Medulla oblongata (tissue), 1 donor: ENCODE measurements around the gene BACH2.
"Not testable (repeated sequence)": the region's sequence is repeated elsewhere in the genome, so short reads cannot be mapped to it uniquely, and the experiment has no call there.

Source experiments
- DNase-seq: peaks from one replicate; pipeline ENCODE4 v3.0.0-alpha.2; 2015; ENCODE audit errors: extremely low spot score

Gene BACH2

DNA sequence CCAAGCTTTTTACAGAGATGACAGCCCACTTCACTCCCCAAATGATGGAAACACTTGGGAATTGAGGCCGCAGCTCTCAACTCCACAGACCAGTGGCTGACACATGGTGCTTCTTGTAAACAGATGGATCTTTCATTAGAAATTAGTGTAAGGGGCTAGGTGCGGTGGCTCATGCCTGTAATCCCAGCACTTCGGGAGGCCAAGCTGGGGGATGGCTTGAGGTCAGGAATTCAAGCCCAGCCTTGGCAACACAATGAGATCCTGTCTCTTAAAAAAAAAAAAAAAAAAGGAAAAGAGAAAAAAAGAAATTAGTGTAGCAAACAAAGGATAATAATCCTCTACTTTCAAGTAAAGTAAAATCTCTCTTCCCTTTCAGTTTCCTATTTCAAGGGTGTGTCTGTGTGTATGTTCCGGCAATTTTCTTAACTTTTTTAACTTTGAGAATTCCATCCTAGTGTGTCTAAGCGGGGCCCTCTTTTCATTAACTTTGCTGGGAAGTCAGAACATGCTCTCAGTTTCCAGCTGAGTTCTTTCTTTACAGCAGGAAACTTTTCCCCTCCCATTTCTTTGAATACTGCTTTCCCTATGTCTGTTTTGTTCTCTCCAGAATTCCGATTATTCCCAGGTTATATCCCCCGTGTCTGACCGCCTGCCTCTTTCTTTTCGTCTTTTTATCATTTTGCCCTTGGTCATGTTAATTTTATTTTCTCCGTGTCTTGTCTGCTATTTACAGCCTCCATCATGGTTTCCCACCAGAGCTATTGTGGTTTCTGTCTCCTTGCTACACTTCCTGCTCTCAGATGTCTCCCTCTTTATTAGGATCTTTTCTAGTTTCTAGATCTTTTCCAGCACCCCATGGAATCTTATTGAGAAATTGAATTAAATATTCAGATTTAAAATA is 386.4 kb downstream of the BACH2 start:
- DNase-seq, result not testable (repeated sequence)

DNA sequence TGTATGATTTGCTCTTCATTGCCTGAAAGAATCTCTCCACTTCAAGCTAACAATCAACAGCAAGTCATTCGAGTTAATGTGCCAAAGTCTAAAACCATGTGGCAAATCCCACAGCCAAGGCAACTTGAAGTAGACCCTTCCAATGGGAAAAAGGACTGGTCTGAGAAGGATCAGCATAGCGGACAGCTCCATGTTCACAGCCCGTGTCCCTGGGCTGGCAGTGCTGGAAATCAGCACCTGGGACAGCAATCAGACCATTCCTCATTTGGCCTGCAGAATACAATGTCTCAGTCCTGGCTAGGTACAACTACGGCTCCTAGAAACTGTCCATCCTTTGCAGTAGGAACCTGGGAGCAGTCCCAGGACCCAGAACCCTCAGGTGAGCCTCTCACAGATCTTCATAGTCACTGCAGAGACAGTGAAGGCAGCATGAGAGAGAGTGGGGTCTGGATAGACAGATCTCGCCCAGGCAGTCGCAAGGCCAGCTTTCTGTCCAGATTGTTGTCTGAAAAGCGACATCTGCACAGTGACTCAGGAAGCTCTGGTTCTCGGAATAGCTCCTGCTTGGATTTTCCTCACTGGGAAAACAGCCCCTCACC is 401.3 kb downstream of the BACH2 start:
- DNase-seq, result peak; percentile 2

DNA sequence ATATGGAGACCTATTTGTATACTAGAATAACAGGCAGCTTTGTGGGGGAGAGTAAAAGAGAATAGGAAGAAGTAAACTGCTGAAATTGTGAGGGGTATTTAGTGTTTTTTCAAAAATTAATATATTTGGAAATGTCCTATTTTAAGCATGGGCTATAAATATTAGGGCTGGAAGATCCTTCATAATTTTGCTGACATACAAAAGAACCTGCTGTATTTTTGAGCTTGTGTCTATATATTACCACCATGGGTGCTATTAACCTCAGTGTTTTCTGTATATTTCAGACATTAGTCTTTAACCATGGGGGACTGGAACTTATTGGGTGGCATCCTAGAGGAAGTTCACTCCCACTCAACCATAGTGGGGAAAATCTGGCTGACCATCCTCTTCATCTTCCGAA is 402.5 kb downstream of the BACH2 start, which contains the start of gene GJA10:
Gene GJA10, plus strand, starts transcription at position 301 of the 400 bp plus-strand sequence. Its CDS starts 0 bp downstream, at position 301.
- DNase-seq, result no peak

DNA sequence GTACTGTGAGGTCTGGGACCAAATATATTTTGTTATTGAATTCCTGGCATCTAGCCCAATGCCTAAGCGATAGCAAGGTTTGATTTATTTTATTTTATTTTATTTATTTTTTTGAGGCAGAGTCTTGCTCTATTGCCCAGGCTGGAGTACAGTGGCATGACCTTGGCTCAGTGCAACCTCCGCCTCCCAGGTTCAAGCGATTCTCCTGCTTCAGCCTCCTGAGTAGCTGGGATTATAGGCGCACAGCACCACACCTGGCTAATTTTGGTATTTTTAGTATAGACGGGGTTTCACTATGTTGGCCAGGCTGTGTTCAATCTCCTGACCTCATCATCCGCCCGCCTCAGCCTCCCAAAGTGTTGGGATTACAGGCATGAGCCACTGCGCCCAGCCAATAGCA is 404.1 kb downstream of the BACH2 start:
- DNase-seq, result not testable (repeated sequence)

DNA sequence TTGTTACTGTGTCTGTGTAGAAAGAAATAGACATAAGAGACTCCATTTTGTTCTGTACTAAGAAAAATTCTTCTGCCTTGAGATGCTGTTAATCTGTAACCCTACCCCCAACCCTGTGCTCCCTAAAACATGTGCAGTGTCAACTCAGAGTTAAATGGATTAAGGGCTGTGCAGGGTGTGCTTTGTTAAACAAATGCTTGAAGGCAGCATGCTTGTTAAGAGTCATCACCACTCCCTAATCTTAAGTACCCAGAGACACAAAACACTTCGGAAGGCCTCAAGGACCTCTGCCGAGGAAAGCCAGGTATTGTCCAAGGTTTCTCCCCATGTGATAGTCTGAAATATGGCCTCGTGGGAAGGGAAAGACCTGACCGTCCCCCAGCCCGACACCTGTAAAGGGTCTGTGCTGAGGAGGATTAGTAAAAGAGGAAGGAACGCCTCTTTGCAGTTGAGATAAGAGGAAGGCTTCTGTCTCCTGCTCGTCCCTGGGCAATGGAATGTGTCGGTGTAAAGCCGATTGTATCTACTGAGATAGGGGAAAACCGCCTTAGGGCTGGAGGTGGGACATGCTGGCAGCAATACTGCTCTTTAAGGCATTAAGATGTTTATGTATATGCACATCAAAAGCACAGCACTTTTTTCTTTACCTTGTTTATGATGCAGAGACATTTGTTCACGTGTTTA is 405.7 kb downstream of the BACH2 start:
- DNase-seq, result not testable (repeated sequence)

DNA sequence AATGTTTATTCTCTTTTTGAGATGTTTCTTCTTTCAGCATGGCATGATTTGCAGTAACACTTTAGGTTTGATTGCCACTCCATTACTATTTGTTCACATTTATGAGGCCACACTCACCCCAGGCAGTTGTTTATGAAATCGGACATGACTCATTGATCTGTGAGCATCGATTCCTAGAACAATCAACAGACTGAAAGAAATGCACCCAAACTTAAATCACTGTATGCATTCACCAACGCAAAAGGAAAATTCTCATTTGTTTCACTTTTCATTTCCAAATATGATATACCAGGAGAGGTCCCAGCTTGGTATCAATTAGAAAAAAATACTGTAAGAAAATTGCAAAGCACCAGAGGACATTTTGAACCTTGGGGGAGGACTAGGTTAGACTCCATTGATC is 407.8 kb downstream of the BACH2 start:
- DNase-seq, result no peak

DNA sequence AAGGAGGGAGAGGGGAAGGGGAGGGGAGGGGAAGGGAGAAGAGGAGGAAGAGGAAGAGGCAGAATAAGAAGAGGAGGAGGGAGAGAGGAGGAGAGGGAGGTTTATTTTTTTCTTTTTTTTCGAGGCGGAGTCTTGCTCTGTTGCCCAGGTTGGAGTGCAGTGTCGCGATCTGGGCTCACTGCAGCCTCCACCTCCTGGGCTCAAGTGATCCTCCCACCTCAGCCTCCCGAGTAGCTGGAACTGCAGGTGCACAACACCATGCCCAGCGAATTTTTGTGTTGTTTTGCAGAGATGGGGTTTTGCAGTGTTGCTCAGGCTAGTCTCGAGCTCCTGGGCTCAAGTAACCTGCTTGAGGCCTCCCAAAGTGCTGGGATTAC is 408.5 kb downstream of the BACH2 start:
- no peak for DNase-seq

DNA sequence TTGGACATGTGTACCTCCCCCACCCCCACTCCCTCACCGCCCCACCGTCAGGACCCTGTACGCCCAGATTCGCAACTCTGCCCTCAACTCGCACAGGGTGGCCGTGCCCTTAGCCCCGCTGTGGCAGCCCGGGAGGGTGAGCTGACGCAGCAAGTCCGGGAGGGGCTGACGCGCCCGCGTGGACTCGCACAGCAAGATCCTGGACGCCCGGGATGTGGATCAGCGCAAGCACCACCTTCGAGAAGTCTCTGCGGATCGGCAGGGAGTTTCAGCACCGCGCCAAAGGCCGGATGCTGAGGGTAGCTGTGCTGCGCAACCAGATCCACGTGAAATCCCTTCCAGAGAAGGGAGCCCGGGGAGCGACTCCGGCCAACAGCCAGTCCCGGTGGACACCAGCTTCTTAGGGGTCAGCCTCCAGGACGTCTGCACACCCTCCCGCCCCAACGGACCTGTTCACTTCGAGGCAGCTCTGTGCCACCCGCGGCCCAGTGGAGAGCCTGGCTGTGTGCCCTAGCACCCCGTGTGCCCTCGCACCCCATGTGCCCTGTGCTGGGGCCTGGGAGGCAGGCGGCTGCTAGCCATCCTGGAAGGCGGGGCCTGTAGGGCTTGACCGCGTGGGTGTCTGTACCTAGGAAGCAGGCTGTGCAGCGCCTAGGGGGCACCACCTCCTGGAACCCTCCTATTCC is 409.0 kb downstream of the BACH2 start:
- DNase-seq, result no peak

DNA sequence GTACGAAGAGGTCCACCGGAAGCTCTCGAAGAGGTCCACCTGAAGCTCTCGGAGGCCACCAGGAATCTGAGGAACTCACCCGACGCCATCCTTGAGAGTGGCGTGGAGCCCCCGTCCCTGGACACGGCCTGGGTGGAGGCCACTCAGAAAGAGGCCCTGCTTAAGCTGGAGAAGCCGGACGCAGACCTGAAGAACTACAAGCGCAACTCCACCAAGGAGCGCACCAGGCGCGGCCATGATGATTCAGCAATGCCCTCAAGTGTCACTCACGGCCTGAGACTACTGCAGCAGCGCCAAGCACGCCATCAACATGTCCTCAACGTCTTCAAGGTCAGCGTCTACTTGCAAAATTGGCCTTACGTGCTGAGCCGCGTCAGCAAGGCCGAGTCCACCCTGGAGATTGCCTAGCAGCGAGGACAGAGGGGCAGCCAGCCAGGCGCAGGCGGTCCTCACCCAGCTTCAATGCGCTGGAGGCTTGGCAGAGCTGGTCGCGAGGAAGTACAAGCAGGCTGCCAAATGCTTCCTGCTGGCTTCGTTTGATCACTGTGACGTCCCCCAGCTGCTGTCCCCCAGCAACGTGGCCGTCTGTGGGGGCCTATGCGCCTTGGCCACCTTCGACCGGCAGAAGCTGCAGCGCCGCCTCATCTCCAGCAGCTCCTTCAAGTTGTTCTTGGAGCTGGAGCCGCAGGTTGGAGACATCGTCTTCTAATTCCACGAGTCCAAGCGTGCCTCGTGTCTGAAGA is 410.1 kb downstream of the BACH2 start:
- no peak for DNase-seq
